Ramos (cell line): ENCODE results near the gene SNAP25.

Experiments
- in situ Hi-C: fragments of 300-500 bp; cut with MboI; formaldehyde crosslinking; loops from one replicate; pipeline ENCODE4 v1.14.3; 2022; ENCODE audit warnings: low sequenced_read_pairs; ENCODE audit not compliant: unreplicated experiment

The SNAP25 gene

GRCh38 chr20:10324198-10324847 lies 105.7 kb downstream of the SNAP25 start:
- in situ Hi-C loops: no loop called here

GRCh38 chr20:10328897-10329255 lies 110.2 kb downstream of the SNAP25 start:
- in situ Hi-C loops: no loop called here

GRCh38 chr20:10329387-10330005 lies 110.9 kb downstream of the SNAP25 start:
- in situ Hi-C loops: no loop called here

GRCh38 chr20:10330071-10330470 lies 111.4 kb downstream of the SNAP25 start:
- in situ Hi-C loops: no loop called here

GRCh38 chr20:10332656-10333415 lies 114.2 kb downstream of the SNAP25 start:
- in situ Hi-C loops: no loop called here

GRCh38 chr20:10336959-10337729 lies 118.5 kb downstream of the SNAP25 start:
- in situ Hi-C loops: no loop called here

- in situ Hi-C loops: no loop called here
Measured at GRCh38 chr20:10338426-10339180, 120.0 kb downstream of the SNAP25 start.

GRCh38 chr20:10339609-10340008 lies 121.0 kb downstream of the SNAP25 start:
- in situ Hi-C loops: no loop called here

- in situ Hi-C loops: no loop called here
Measured at GRCh38 chr20:10342152-10342551, 123.5 kb downstream of the SNAP25 start.

- in situ Hi-C loops: no loop called here
Measured at GRCh38 chr20:10344953-10345352, 126.3 kb downstream of the SNAP25 start.

GRCh38 chr20:10347086-10347880 lies 128.7 kb downstream of the SNAP25 start:
- in situ Hi-C loops: no loop called here

GRCh38 chr20:10349118-10349517 lies 130.5 kb downstream of the SNAP25 start:
- in situ Hi-C loops: no loop called here

GRCh38 chr20:10350188-10350842 lies 131.7 kb downstream of the SNAP25 start:
- in situ Hi-C loops: no loop called here

GRCh38 chr20:10352934-10353824 lies 134.5 kb downstream of the SNAP25 start:
- in situ Hi-C loops: no loop called here

- in situ Hi-C loops: no loop called here
Measured at GRCh38 chr20:10356628-10357027, 138.0 kb downstream of the SNAP25 start.
